NCI-H226 (cell line): ENCODE data around the gene LUC7L.
A peak's percentile ranks its signal among the peaks of the same experiment; 100 is the strongest.
"Not testable (repeated sequence)": the region's sequence is repeated elsewhere in the genome, so short reads cannot be mapped to it uniquely, and the experiment has no call there.

ENCODE experiments used
- DNase-seq: peaks from one replicate; pipeline ENCODE4 v3.0.0-alpha.2; 2015

Gene LUC7L

GRCh38 chr16:228852-229730 is at the start of gene LUC7L:
Gene LUC7L, minus strand, starts transcription at chr16:229449. Its CDS starts 110 bp downstream, at chr16:229339.
- peak; percentile 84 for DNase-seq

- DNase-seq: peak; percentile 82
Measured at GRCh38 chr16:278863-279366, 49.7 kb upstream of the LUC7L start.

- no peak for DNase-seq
Measured at GRCh38 chr16:276426-277077, 47.3 kb upstream of the LUC7L start.

- DNase-seq: no peak
Measured at GRCh38 chr16:275786-276232, 46.6 kb upstream of the LUC7L start, which contains the start of gene RGS11. Gene RGS11, minus strand, starts transcription at chr16:275944. Its CDS starts 33 bp downstream, at chr16:275911.

- DNase-seq: no peak
Measured at GRCh38 chr16:275041-275641, 45.9 kb upstream of the LUC7L start.

- DNase-seq: no peak
Measured at GRCh38 chr16:273547-274421, 44.5 kb upstream of the LUC7L start.

GRCh38 chr16:272633-273546 is 43.6 kb upstream of the LUC7L start:
- DNase-seq: no peak

- no peak for DNase-seq
Measured at GRCh38 chr16:270381-271255, 41.4 kb upstream of the LUC7L start.

- DNase-seq: no peak
Measured at GRCh38 chr16:269061-269796, 40.0 kb upstream of the LUC7L start.

GRCh38 chr16:268141-269053 is 39.1 kb upstream of the LUC7L start:
- no peak for DNase-seq

GRCh38 chr16:267562-267961 is 38.3 kb upstream of the LUC7L start:
- not testable (repeated sequence) for DNase-seq

- no peak for DNase-seq
Measured at GRCh38 chr16:266258-267164, 37.3 kb upstream of the LUC7L start.

GRCh38 chr16:265711-266110 is 36.5 kb upstream of the LUC7L start:
- no peak for DNase-seq

GRCh38 chr16:265002-265529 is 35.8 kb upstream of the LUC7L start:
- no peak for DNase-seq

GRCh38 chr16:264440-264951 is 35.2 kb upstream of the LUC7L start:
- no peak for DNase-seq

GRCh38 chr16:263944-264343 is 34.7 kb upstream of the LUC7L start:
- no peak for DNase-seq
